ENCODE results near the gene PPAT.
"Not testable (repeated sequence)": the region's sequence is repeated elsewhere in the genome, so short reads cannot be mapped to it uniquely, and the experiment has no call there.

Gene PPAT

GRCh38 chr4:56463711-56464110 lies 28.3 kb upstream of the PPAT start:
- H3K27ac ChIP-seq (replicated peaks) = no peak overlapping the region; the same call in 1 of the 2 replicates
- no peaks in the 10 kb centered on the region for H3K27me3 ChIP-seq (ENCODE audit: insufficient read depth, poor library complexity, severe bottlenecking)
- no peak overlapping the region for H3K4me3 ChIP-seq (replicated peaks; ENCODE audit: insufficient read depth, low read length)
- no peak for TF ChIP-seq CTCF (IDR thresholded peaks at IDR 0.05; ENCODE audit: insufficient read depth, low read length)
- 0 out of 2 replicates have a peak, but pooled peaks have one; percentile 19 for TF ChIP-seq SPI1 (IDR thresholded peaks at IDR 0.05; ENCODE audit: borderline replicate concordance, low read depth)
- DNase-seq (ENCODE audit: low read depth in 1 of 2, low spot score in 1 of 2) = peak in 1 of 2 experiments; percentile 14

GRCh38 chr4:56462157-56462556 lies 26.7 kb upstream of the PPAT start:
- H3K27ac ChIP-seq (replicated peaks) = no peak overlapping the region
- H3K27me3 ChIP-seq (ENCODE audit: insufficient read depth, poor library complexity, severe bottlenecking) = no peaks in the 10 kb centered on the region
- TF ChIP-seq SPI1 (IDR thresholded peaks at IDR 0.05; ENCODE audit: borderline replicate concordance, low read depth) (no peak), POLR2AphosphoS5 (IDR thresholded peaks at IDR 0.05; ENCODE audit: low read depth) (peak; percentile 17; the same call in 1 of the 2 replicates)
- no peak overlapping the region for H3K4me3 ChIP-seq (replicated peaks; ENCODE audit: insufficient read depth, low read length)
- no peak for DNase-seq (ENCODE audit: low read depth in 1 of 2, low spot score in 1 of 2)

- TF ChIP-seq GABPA (IDR thresholded peaks at IDR 0.05; ENCODE audit: low read depth) (no peak), REST (IDR thresholded peaks at IDR 0.05; ENCODE audit: insufficient replicate concordance, low read depth) (no peak), POLR2AphosphoS5 (IDR thresholded peaks at IDR 0.05; ENCODE audit: low read depth) (no peak), SPI1 (IDR thresholded peaks at IDR 0.05; ENCODE audit: borderline replicate concordance, low read depth) (no peak), CTCF (IDR thresholded peaks at IDR 0.05; ENCODE audit: insufficient read depth, low read length) (no peak)
- no peak overlapping the region for H3K27ac ChIP-seq (replicated peaks)
- no peaks in the 10 kb centered on the region for H3K27me3 ChIP-seq (ENCODE audit: insufficient read depth, poor library complexity, severe bottlenecking)
- DNase-seq (ENCODE audit: low read depth in 1 of 2, low spot score in 1 of 2) = no peak
- H3K4me3 ChIP-seq (replicated peaks; ENCODE audit: insufficient read depth, low read length) = no peak overlapping the region
These were observed 24.7 kb upstream of the PPAT start for GRCh38 chr4:56460085-56460484.

GRCh38 chr4:56450342-56450741 lies 14.9 kb upstream of the PPAT start:
- Histone ChIP-seq H3K27ac (replicated peaks) (no peak overlapping the region), H3K4me3 (replicated peaks; ENCODE audit: insufficient read depth, low read length) (no peak overlapping the region), H3K27me3 (ENCODE audit: insufficient read depth, poor library complexity, severe bottlenecking) (no peaks in the 10 kb centered on the region)
- DNase-seq (ENCODE audit: low read depth in 1 of 2, low spot score in 1 of 2) = no peak
- TF ChIP-seq POLR2AphosphoS5 (IDR thresholded peaks at IDR 0.05; ENCODE audit: low read depth) = no peak

GRCh38 chr4:56449475-56449874 lies 14.1 kb upstream of the PPAT start:
- not testable (repeated sequence) for H3K4me3 ChIP-seq (replicated peaks; ENCODE audit: insufficient read depth, low read length); DNase-seq (ENCODE audit: low read depth in 1 of 2, low spot score in 1 of 2); H3K27ac ChIP-seq (replicated peaks); H3K27me3 ChIP-seq (ENCODE audit: insufficient read depth, poor library complexity, severe bottlenecking)

GRCh38 chr4:56448301-56448700 lies 12.9 kb upstream of the PPAT start:
- H3K27me3 ChIP-seq (ENCODE audit: insufficient read depth, poor library complexity, severe bottlenecking) = no peaks in the 10 kb centered on the region
- no peak overlapping the region for H3K27ac ChIP-seq (replicated peaks)
- no peak for DNase-seq (ENCODE audit: low read depth in 1 of 2, low spot score in 1 of 2)
- no peak for TF ChIP-seq GABPA (IDR thresholded peaks at IDR 0.05; ENCODE audit: low read depth)
- TF ChIP-seq CTCF (IDR thresholded peaks at IDR 0.05; ENCODE audit: insufficient read depth, low read length) = no peak
- TF ChIP-seq REST (IDR thresholded peaks at IDR 0.05; ENCODE audit: insufficient replicate concordance, low read depth) = no peak
- TF ChIP-seq POLR2AphosphoS5 (IDR thresholded peaks at IDR 0.05; ENCODE audit: low read depth) = no peak
- TF ChIP-seq SPI1 (IDR thresholded peaks at IDR 0.05; ENCODE audit: borderline replicate concordance, low read depth) = no peak
- H3K4me3 ChIP-seq (replicated peaks; ENCODE audit: insufficient read depth, low read length) = no peak overlapping the region
